Measurements from ENCODE around the gene RBM38.

DNA sequence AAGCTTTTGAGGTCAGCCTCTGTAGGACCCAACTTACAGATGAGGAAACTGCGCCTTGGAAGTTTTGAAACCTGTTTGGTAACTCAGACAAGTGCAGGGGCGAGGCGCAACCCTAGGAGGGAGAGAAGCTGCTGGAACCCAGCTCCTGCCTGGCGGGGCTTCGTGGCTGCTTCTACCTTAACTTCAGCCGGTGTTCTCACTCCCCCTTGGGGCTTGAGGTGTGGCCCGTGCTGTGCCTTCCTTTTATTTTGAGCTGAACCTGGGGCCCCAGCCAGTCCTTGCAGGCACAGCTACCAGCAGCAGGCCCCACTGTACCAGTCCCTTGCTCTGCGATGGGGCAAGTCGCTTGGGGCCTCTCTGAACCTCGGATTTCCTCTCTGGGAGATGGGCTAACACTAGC is 12.0 kb downstream of the RBM38 start:
- TF ChIP-seq MAZ (CRISPR knock-in tag; conservative IDR thresholded peaks at IDR 0.05 in 1 of 2, IDR thresholded peaks at IDR 0.05 in 1 of 2) = no peak
- TF ChIP-seq, protein P1, sequence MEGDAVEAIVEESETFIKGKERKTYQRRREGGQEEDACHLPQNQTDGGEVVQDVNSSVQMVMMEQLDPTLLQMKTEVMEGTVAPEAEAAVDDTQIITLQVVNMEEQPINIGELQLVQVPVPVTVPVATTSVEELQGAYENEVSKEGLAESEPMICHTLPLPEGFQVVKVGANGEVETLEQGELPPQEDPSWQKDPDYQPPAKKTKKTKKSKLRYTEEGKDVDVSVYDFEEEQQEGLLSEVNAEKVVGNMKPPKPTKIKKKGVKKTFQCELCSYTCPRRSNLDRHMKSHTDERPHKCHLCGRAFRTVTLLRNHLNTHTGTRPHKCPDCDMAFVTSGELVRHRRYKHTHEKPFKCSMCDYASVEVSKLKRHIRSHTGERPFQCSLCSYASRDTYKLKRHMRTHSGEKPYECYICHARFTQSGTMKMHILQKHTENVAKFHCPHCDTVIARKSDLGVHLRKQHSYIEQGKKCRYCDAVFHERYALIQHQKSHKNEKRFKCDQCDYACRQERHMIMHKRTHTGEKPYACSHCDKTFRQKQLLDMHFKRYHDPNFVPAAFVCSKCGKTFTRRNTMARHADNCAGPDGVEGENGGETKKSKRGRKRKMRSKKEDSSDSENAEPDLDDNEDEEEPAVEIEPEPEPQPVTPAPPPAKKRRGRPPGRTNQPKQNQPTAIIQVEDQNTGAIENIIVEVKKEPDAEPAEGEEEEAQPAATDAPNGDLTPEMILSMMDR (IDR thresholded peaks at IDR 0.05 in 2 of 3, conservative IDR thresholded peaks at IDR 0.05 in 1 of 3; ENCODE audit: insufficient read depth in 2 of 3, low read depth in 1 of 3, low read length in 3 of 3) = no peak
- TF ChIP-seq NFIC (IDR thresholded peaks at IDR 0.05) = no peak
- no peak for TF ChIP-seq TRIM28 (IDR thresholded peaks at IDR 0.05)
